ENCODE data around the gene NPEPL1. TPM values are rescaled to one million over a fixed set of nuclear protein-coding genes. Genes with fewer than 3 reads are reported as not detected.

The NPEPL1 gene
- total RNA-seq, 4 donors from 2014 or later = 21.7 to 37.9 (median 29.7) TPM

- peak overlapping the region; percentile 97 for H3K4me3 ChIP-seq (ENCODE audit: low read depth, poor library complexity, severe bottlenecking)
- 1% methylated on average over 15 to 18 of the region's 18 CpGs for WGBS, 2 donors
- TF ChIP-seq CTCF (IDR thresholded peaks at IDR 0.05) (no peak), POLR2A (IDR thresholded peaks at IDR 0.05) (no peak)
- peak in 1 of 2 donors; percentile 21 for DNase-seq (ENCODE audit: low spot score in 2 of 2)
- intact Hi-C loops (cut with DNase I; ENCODE audit: low total_unique reads) = no loop called here
These were observed 41.0 kb upstream of the NPEPL1 start for GRCh38 chr20:58651559-58651945.

- DNase-seq (ENCODE audit: low spot score in 2 of 2) = peak in 1 of 2 donors; percentile 32
- WGBS, 2 donors = 0 to 1% methylated on average over 30 of the region's 30 CpGs
- intact Hi-C loops (cut with DNase I; ENCODE audit: low total_unique reads) = no loop called here
- H3K4me3 ChIP-seq (ENCODE audit: low read depth, poor library complexity, severe bottlenecking) = peak overlapping the region; percentile 97
- TF ChIP-seq CTCF (IDR thresholded peaks at IDR 0.05) (no peak), POLR2A (IDR thresholded peaks at IDR 0.05) (no peak)
These were observed 40.5 kb upstream of the NPEPL1 start for GRCh38 chr20:58651946-58652605.

GRCh38 chr20:58652606-58653294 is 39.9 kb upstream of the NPEPL1 start:
- no peak for DNase-seq (ENCODE audit: low spot score in 2 of 2)
- peak overlapping the region; percentile 97 for H3K4me3 ChIP-seq (ENCODE audit: low read depth, poor library complexity, severe bottlenecking)
- WGBS, 2 donors = 6 to 11% methylated on average over 12 of the region's 12 CpGs
- intact Hi-C loops (cut with DNase I; ENCODE audit: low total_unique reads) = no loop called here
- no peak for TF ChIP-seq CTCF (IDR thresholded peaks at IDR 0.05)
- no peak for TF ChIP-seq POLR2A (IDR thresholded peaks at IDR 0.05)

- DNase-seq (ENCODE audit: low spot score in 2 of 2) = no peak
- intact Hi-C loops (cut with DNase I; ENCODE audit: low total_unique reads) = no loop called here
- TF ChIP-seq POLR2A (IDR thresholded peaks at IDR 0.05) (no peak), CTCF (IDR thresholded peaks at IDR 0.05) (no peak)
- WGBS, 2 donors = 72 to 85% methylated on average over 4 of the region's 4 CpGs
- no peak overlapping the region for H3K4me3 ChIP-seq (ENCODE audit: low read depth, poor library complexity, severe bottlenecking)
These were observed 38.3 kb upstream of the NPEPL1 start for GRCh38 chr20:58654337-58654736.

- WGBS, 2 donors = 57 to 62% methylated on average over 6 of the region's 6 CpGs
- intact Hi-C loops (cut with DNase I; ENCODE audit: low total_unique reads) = no loop called here
These were observed 37.1 kb upstream of the NPEPL1 start for GRCh38 chr20:58655328-58656107.

More at GRCh38 chr20:58655328-58656107, 37.1 kb upstream of the NPEPL1 start:
- TF ChIP-seq POLR2A (IDR thresholded peaks at IDR 0.05) (no peak), CTCF (IDR thresholded peaks at IDR 0.05) (no peak)
- no peak overlapping the region for H3K4me3 ChIP-seq (ENCODE audit: low read depth, poor library complexity, severe bottlenecking)
- DNase-seq (ENCODE audit: low spot score in 2 of 2) = no peak
